NCI-H1436 (cell line): Measurements from ENCODE around the gene MEGF6.
A peak's percentile ranks its signal among the peaks of the same experiment; 100 is the strongest.

Experiments used
- DNase-seq: peaks from one replicate; lab custom pipeline; 2025; lab: John Stamatoyannopoulos, UW

MEGF6 gene

GRCh38 chr1:3611170-3612019, at the start of gene MEGF6:
Gene MEGF6, minus strand, starts transcription at chr1:3611508. Its CDS starts 240 bp downstream, at chr1:3611268.
- peak; percentile 82 for DNase-seq

GRCh38 chr1:3660704-3661103, 49.4 kb upstream of the MEGF6 start:
- no peak for DNase-seq

GRCh38 chr1:3659093-3659492, 47.8 kb upstream of the MEGF6 start:
- DNase-seq: no peak

GRCh38 chr1:3658231-3658615, 46.9 kb upstream of the MEGF6 start:
- no peak for DNase-seq

GRCh38 chr1:3657578-3658230, 46.4 kb upstream of the MEGF6 start:
- no peak for DNase-seq

GRCh38 chr1:3657096-3657475, 45.8 kb upstream of the MEGF6 start:
- DNase-seq: no peak

- no peak for DNase-seq
These were observed 45.3 kb upstream of the MEGF6 start for GRCh38 chr1:3656450-3657095.

GRCh38 chr1:3654549-3655281, 43.4 kb upstream of the MEGF6 start:
- DNase-seq: no peak

- no peak for DNase-seq
These were observed 41.9 kb upstream of the MEGF6 start for GRCh38 chr1:3653286-3653618.

- no peak for DNase-seq
These were observed 41.4 kb upstream of the MEGF6 start for GRCh38 chr1:3652548-3653285.

GRCh38 chr1:3651930-3652547, 40.7 kb upstream of the MEGF6 start, which contains the start of gene TP73:
Gene TP73, plus strand, starts transcription at chr1:3652516. Its CDS starts 29,850 bp downstream, at chr1:3682366.
- peak; percentile 62 for DNase-seq

- DNase-seq: no peak
These were observed 40.0 kb upstream of the MEGF6 start for GRCh38 chr1:3651026-3651929.

GRCh38 chr1:3650248-3651025, 39.1 kb upstream of the MEGF6 start:
- DNase-seq: no peak

- peak; percentile 90 for DNase-seq
These were observed 38.3 kb upstream of the MEGF6 start, which contains the start of gene WRAP73 for GRCh38 chr1:3649342-3650247. Gene WRAP73, minus strand, starts transcription at chr1:3650103. Its CDS starts 104 bp downstream, at chr1:3649999.

- DNase-seq: no peak
These were observed 35.3 kb upstream of the MEGF6 start for GRCh38 chr1:3646596-3646995.

GRCh38 chr1:3645666-3646355, 34.5 kb upstream of the MEGF6 start:
- DNase-seq: no peak

GRCh38 chr1:3645247-3645646, 33.9 kb upstream of the MEGF6 start:
- no peak for DNase-seq
